ENCODE data around the gene NDUFAF8.

NDUFAF8 gene

DNA sequence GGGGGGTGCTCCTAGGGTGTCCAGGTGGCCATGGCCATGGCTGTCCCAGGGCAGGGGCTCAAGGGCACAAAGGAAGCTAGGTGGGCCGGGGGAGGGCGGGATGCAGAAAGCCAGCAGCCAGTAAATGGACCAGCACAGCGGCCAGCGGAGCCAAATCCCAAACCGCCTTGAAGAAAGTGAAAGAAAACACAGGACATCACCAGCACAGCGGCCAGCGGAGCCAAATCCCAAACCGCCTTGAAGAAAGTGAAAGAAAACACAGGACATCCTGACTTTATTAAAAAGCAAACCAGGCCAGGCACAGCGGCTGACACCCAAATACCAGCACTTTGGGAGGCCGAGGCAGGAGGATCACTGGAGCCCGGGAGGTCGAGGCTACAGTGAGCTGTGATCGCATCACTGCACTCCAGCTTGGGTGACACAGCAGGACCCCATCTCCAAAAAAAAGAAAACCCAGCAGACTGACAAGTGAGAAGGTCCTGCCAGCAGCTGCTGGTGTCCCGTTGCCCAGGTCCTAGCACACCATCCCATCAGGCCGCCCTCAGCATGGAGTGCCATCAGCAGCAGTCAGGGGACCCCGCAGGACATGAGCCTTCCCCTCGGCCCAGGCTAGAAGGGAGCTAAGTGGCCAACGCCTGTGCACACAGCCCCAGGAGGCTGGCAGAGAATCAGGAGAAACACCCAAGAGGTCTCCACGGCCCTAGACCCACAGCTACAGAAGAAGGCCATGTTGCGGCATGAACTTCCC lies 39.0 kb downstream of the NDUFAF8 start:
- no peak for ATAC-seq
- TF ChIP-seq CREB5 (CRISPR knock-in tag; IDR thresholded peaks at IDR 0.05; ENCODE audit: low read depth) (no peak), ZFP3 (CRISPR knock-in tag; IDR thresholded peaks at IDR 0.05) (no peak), TCF4 (CRISPR knock-in tag; IDR thresholded peaks at IDR 0.05; ENCODE audit: borderline replicate concordance) (no peak), TOX (CRISPR knock-in tag; IDR thresholded peaks at IDR 0.05; ENCODE audit: borderline replicate concordance) (no peak), ARNTL (CRISPR knock-in tag; IDR thresholded peaks at IDR 0.05; ENCODE audit: borderline replicate concordance, low read depth) (no peak), ZNF8 (CRISPR knock-in tag; IDR thresholded peaks at IDR 0.05) (no peak), ZNF565 (CRISPR knock-in tag; conservative IDR thresholded peaks at IDR 0.05; ENCODE audit: low read depth) (no peak), GLIS3 (CRISPR knock-in tag; IDR thresholded peaks at IDR 0.05) (no peak), ISL1 (CRISPR knock-in tag; IDR thresholded peaks at IDR 0.05) (no peak), OSR1 (CRISPR knock-in tag; IDR thresholded peaks at IDR 0.05) (no peak), SNAI2 (CRISPR knock-in tag; IDR thresholded peaks at IDR 0.05) (no peak), BACH2 (CRISPR knock-in tag; IDR thresholded peaks at IDR 0.05; ENCODE audit: borderline replicate concordance) (no peak)
- TF ChIP-seq, protein P1, sequence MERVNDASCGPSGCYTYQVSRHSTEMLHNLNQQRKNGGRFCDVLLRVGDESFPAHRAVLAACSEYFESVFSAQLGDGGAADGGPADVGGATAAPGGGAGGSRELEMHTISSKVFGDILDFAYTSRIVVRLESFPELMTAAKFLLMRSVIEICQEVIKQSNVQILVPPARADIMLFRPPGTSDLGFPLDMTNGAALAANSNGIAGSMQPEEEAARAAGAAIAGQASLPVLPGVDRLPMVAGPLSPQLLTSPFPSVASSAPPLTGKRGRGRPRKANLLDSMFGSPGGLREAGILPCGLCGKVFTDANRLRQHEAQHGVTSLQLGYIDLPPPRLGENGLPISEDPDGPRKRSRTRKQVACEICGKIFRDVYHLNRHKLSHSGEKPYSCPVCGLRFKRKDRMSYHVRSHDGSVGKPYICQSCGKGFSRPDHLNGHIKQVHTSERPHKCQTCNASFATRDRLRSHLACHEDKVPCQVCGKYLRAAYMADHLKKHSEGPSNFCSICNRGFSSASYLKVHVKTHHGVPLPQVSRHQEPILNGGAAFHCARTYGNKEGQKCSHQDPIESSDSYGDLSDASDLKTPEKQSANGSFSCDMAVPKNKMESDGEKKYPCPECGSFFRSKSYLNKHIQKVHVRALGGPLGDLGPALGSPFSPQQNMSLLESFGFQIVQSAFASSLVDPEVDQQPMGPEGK (CRISPR knock-in tag; IDR thresholded peaks at IDR 0.05; ENCODE audit: borderline replicate concordance) = no peak

DNA sequence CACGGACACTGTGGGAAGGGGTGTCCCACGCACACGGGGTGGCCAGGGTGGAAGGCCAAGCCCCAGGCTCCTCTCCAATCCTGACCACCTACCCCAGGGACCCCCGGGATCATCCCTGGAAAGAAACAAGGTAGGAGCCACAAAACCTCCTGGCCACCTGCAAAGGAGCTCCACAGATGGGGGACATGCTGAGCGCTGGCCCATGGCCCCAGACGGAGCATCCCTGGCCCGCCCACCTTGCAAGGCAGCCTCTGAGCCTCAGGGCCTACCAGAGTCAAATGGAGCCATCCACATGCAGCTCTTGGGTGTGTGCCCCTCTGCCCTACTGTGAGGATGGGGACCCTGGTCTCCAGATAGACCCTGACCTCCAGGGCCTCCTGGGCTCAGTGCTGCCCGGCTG lies 39.7 kb downstream of the NDUFAF8 start:
- no peak for ATAC-seq
- no peak for TF ChIP-seq BACH2 (CRISPR knock-in tag; IDR thresholded peaks at IDR 0.05; ENCODE audit: borderline replicate concordance)
- TF ChIP-seq TSHZ2 (CRISPR knock-in tag; IDR thresholded peaks at IDR 0.05) = no peak
- no peak for TF ChIP-seq TCF4 (CRISPR knock-in tag; IDR thresholded peaks at IDR 0.05; ENCODE audit: borderline replicate concordance)
- TF ChIP-seq, protein P1 (CRISPR knock-in tag; IDR thresholded peaks at IDR 0.05; ENCODE audit: borderline replicate concordance) = no peak
- no peak for TF ChIP-seq ESRRG (CRISPR knock-in tag; IDR thresholded peaks at IDR 0.05)
- TF ChIP-seq ARNTL (CRISPR knock-in tag; IDR thresholded peaks at IDR 0.05; ENCODE audit: borderline replicate concordance, low read depth) = no peak
- no peak for TF ChIP-seq SNAI2 (CRISPR knock-in tag; IDR thresholded peaks at IDR 0.05)
- TF ChIP-seq GLIS3 (CRISPR knock-in tag; IDR thresholded peaks at IDR 0.05) = no peak
- no peak for TF ChIP-seq POU6F1 (CRISPR knock-in tag; IDR thresholded peaks at IDR 0.05; ENCODE audit: borderline replicate concordance, low read depth)
- no peak for TF ChIP-seq ZC3H10 (CRISPR knock-in tag; IDR thresholded peaks at IDR 0.05)
- TF ChIP-seq ISL1 (CRISPR knock-in tag; IDR thresholded peaks at IDR 0.05) = no peak
- TF ChIP-seq ZNF70 (CRISPR knock-in tag; IDR thresholded peaks at IDR 0.05) = no peak
- no peak for TF ChIP-seq ZFP30 (CRISPR knock-in tag; IDR thresholded peaks at IDR 0.05)
- TF ChIP-seq OSR1 (CRISPR knock-in tag; IDR thresholded peaks at IDR 0.05) = no peak
- TF ChIP-seq ZFP3 (CRISPR knock-in tag; IDR thresholded peaks at IDR 0.05) = no peak
- no peak for TF ChIP-seq ZNF8 (CRISPR knock-in tag; IDR thresholded peaks at IDR 0.05)
- no peak for TF ChIP-seq CSRNP3 (CRISPR knock-in tag; IDR thresholded peaks at IDR 0.05)
- no peak for TF ChIP-seq CSDC2 (CRISPR knock-in tag; IDR thresholded peaks at IDR 0.05)

Data from SK-N-SH treated with all-trans-retinoic acid at 6 μM for 48 hours (cell line).